Osteocyte (in vitro differentiated cells): ENCODE results near the gene UHMK1. TPM values are rescaled to one million over a fixed set of nuclear protein-coding genes. Genes with fewer than 3 reads are reported as not detected.
A peak's percentile ranks its signal among the peaks of the same experiment; 100 is the strongest.

ENCODE experiments used
- DNase-seq: peaks from one replicate; pipeline ENCODE4 v3.0.0; 2021; ENCODE audit warnings: mixed read lengths; ENCODE audit not compliant: unreplicated experiment; ENCODE audit errors: extremely low spot score
- H3K27ac Mint-ChIP-seq: one replicate; pipeline ENCODE4 v1.8.0; 2021; ENCODE audit warnings: mild to moderate bottlenecking, mixed read lengths; ENCODE audit not compliant: unreplicated experiment
- H3K27me3 Mint-ChIP-seq: one replicate; pipeline ENCODE4 v1.8.0; 2021; ENCODE audit warnings: mixed read lengths; ENCODE audit not compliant: unreplicated experiment
- H3K36me3 Mint-ChIP-seq: one replicate; pipeline ENCODE4 v1.8.0; 2021; ENCODE audit warnings: mixed read lengths; ENCODE audit not compliant: unreplicated experiment
- H3K4me1 Mint-ChIP-seq: one replicate; pipeline ENCODE4 v1.8.0; 2021; ENCODE audit warnings: mixed read lengths; ENCODE audit not compliant: unreplicated experiment
- H3K4me3 Mint-ChIP-seq: one replicate; pipeline ENCODE4 v1.8.0; 2021; ENCODE audit warnings: mild to moderate bottlenecking, moderate library complexity, mixed read lengths; ENCODE audit not compliant: unreplicated experiment
- H3K9me3 Mint-ChIP-seq: one replicate; pipeline ENCODE4 v1.8.0; 2021; ENCODE audit warnings: mixed read lengths; ENCODE audit not compliant: unreplicated experiment
- total RNA-seq: library from RNA; stranded (reverse); gene quantifications from 2 replicates; pipeline ENCODE4 v1.2.1, GENCODE V29; 2021
- TF ChIP-seq, protein P1 (sequence below): fragments of 200-600 bp; sonication (generic); IDR thresholded peaks from 2 replicates; pipeline ENCODE4 v1.5.0; 2021; ENCODE audit warnings: antibody characterized with exemption, mild to moderate bottlenecking, moderate library complexity

The UHMK1 gene
- total RNA-seq, 1 donor from 2014 or later, result 29.3 TPM

DNA sequence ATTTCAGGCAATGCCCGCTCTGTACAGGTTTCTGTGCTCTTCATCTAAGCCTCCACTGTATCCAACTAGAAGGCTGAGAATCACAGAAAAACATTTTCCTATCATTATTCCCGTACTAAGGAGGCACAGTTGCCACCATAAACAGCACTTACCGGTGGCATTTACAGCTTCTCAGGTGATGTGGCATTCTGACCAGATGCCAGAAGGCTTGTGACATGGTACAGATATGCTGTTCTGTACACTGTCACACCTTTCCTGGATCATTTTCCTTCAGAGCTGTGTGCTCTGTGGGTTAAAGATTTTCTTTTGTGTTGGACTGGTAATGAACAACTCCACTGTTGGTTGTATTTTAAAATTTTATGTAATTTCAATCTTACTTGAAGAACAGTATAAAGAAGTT, 59.9 kb downstream of the UHMK1 start:
- H3K4me3 Mint-ChIP-seq, result no peak overlapping the region
- no peak for DNase-seq

DNA sequence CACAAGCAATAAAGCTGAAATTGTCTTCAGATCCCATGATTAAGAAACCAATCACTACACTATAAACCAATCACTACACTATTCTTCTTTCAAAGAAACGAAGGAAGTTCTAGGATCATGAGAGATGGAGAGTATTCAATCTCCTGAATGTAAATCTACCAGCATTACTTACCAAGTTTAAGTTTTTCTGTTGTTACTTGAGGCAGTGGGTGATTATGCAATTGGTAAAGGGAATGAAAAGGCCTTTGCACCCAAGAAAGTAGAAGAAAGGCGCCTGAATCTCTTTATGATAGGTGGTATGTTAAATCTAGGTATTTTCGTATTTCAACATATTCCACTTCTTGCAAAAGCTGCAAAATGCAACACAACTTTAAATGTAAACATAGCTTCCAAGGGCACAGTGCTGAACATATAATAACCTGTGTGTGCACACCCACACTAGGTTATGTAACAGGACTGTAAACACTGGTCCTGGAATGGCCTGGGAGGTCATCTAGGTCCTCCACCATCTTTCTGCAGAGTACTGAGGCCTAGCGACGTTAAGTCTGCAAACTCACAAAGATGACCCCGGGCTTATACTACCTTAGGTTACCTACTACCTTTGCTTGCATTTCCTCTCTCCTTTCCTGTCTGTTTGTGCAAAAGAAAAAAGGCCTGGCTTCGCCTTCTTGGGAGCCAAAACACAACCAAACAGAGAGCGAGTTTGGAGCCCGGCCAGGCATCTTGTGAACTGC, 62.9 kb downstream of the UHMK1 start:
- peak overlapping the region; percentile 97 for H3K27ac Mint-ChIP-seq
- TF ChIP-seq, protein P1, sequence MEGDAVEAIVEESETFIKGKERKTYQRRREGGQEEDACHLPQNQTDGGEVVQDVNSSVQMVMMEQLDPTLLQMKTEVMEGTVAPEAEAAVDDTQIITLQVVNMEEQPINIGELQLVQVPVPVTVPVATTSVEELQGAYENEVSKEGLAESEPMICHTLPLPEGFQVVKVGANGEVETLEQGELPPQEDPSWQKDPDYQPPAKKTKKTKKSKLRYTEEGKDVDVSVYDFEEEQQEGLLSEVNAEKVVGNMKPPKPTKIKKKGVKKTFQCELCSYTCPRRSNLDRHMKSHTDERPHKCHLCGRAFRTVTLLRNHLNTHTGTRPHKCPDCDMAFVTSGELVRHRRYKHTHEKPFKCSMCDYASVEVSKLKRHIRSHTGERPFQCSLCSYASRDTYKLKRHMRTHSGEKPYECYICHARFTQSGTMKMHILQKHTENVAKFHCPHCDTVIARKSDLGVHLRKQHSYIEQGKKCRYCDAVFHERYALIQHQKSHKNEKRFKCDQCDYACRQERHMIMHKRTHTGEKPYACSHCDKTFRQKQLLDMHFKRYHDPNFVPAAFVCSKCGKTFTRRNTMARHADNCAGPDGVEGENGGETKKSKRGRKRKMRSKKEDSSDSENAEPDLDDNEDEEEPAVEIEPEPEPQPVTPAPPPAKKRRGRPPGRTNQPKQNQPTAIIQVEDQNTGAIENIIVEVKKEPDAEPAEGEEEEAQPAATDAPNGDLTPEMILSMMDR, result no peak
- H3K4me3 Mint-ChIP-seq, result peak overlapping the region; percentile 90
- H3K27me3 Mint-ChIP-seq, result no peaks in the 10 kb centered on the region
- peaks cover 42% of the 10 kb centered on the region for H3K4me1 Mint-ChIP-seq
- DNase-seq, result no peak
- no peaks in the 10 kb centered on the region for H3K9me3 Mint-ChIP-seq
- H3K36me3 Mint-ChIP-seq, result no peaks in the 10 kb centered on the region

More for the DNA sequence above, 59.9 kb downstream of the UHMK1 start:
- H3K9me3 Mint-ChIP-seq, result no peaks in the 10 kb centered on the region
- H3K27me3 Mint-ChIP-seq, result no peaks in the 10 kb centered on the region
- no peaks in the 10 kb centered on the region for H3K36me3 Mint-ChIP-seq
- H3K27ac Mint-ChIP-seq, result no peak overlapping the region
- H3K4me1 Mint-ChIP-seq, result peaks cover 19% of the 10 kb centered on the region
- TF ChIP-seq, protein P1, result no peak

DNA sequence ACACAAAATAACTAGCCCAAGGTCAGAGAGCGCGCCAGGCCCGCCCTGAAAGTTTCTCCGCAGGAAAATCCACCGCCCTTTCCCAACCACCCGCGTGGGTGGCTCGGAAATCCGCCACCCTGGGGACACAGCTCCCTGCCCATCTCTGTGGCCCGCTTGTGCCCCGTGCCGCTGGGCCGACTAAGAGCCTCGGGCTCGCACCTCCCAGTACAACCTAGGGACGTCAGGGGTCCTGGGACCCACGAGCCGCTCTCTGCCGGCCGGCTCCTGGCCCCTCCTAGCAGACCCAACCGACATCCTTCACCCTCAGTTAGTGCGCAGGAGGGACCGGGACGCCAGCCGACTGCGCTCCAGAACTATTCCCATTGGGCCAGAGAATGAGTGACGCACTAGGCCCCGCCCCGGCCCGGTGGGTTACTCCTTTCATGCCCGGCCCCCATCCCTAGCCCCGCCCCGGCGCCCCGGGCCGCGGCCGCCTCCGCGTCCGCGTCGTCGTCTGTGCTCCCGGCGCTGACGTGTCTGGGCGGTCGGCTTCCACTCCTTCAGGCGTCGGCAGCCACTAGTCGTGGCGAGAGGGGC, 63.5 kb downstream of the UHMK1 start:
- peak; percentile 99 for DNase-seq
- Mint-ChIP-seq H3K9me3 (no peaks in the 10 kb centered on the region), H3K4me3 (peak overlapping the region; percentile 90), H3K27me3 (no peaks in the 10 kb centered on the region), H3K4me1 (peaks cover 42% of the 10 kb centered on the region), H3K36me3 (no peaks in the 10 kb centered on the region), H3K27ac (peak overlapping the region; percentile 97)
- TF ChIP-seq, protein P1, result no peak

DNA sequence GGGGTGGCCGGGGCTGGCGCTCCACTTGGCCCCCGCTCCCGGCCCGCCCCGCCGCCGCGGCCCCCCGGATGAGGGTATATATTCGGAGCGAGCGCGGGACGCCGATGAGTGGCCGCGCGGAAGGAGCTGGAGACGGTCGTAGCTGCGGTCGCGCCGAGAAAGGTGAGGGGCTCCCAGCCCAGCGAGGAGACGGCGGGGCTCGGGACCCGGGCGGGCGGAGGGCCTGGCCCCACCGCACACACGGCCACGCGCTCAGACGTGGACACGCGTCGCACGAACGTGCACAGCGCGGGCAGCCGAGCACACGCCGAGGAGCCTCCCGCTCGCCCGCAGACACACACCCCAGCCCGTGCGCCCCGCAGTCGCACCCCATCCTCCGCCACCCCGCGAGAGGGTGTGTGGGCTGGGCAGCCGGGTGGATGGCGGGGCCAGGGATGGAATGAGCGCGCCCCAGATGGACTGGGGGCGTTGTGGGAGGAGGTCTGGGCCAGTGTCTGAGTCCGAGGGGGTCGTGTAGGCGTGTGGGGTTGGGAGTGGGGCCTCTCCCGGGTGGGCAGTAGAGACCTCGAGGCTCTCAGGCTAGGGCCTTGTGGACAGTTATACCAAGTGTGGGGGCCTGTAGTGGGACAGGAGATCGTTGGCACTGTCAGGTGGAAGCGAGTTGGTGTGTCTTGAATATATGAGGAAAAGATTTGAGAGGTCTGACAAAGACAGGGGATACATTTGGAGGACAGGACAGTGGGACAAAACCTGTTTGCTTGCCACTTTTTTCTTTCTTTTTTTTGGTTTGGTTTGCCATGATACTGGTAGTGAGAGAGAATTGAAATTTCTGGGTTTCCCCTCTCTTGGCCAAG, 64.2 kb downstream of the UHMK1 start, which contains the start of gene UAP1:
UAP1 (plus strand) TSS at position 107 of the 854 bp plus-strand sequence. CDS start 4,347 bp downstream, outside the sequence.
- H3K9me3 Mint-ChIP-seq, result no peaks in the 10 kb centered on the region

More for the DNA sequence above, 64.2 kb downstream of the UHMK1 start, which contains the start of gene UAP1:
- peaks cover 42% of the 10 kb centered on the region for H3K4me1 Mint-ChIP-seq
- peak within 1 kb of the TSS; percentile 97 for H3K27ac Mint-ChIP-seq
- TF ChIP-seq, protein P1, result no peak
- DNase-seq, result no peak
- no peaks in the 10 kb centered on the region for H3K27me3 Mint-ChIP-seq
- H3K4me3 Mint-ChIP-seq, result peak within 1 kb of the TSS; percentile 90
- H3K36me3 Mint-ChIP-seq, result peaks cover under 1% of the 10 kb centered on the region
